HCT116 (cell line): Measurements from ENCODE around the gene PSMG1. TPM values are rescaled to one million over a fixed set of nuclear protein-coding genes. Genes with fewer than 3 reads are reported as not detected.
A peak's percentile ranks its signal among the peaks of the same experiment; 100 is the strongest.

ENCODE experiments used
- ATAC-seq: fragments of 200-7000 bp; cut with Tn5 transposase; 2 replicates; pipeline ENCODE4 v1.9.1; 2020; ENCODE audit warnings: mild to moderate bottlenecking, moderate library complexity
- Bru-seq: library from RNA; stranded (reverse); fragments of 400-500 nt; gene quantifications from one replicate; lab custom pipeline; 2021; lab: Mats Ljungman, UMichigan
- BruChase-seq, 2 experiments: library from RNA; stranded (reverse); fragments of 400-500 nt; gene quantifications; one replicate each; lab custom pipeline; 2021; lab: Mats Ljungman, UMichigan
- BruUV-seq: library from RNA; stranded (reverse); fragments of 400-500 nt; replicated peaks from 2 replicates; lab custom pipeline; 2021; lab: Mats Ljungman, UMichigan
- CTCF ChIA-PET: fragments of 300-600 bp; sonication (Branson Sonifier 250); formaldehyde crosslinking; loops from one replicate; lab custom pipeline; 2021; ENCODE audit warnings: antibody characterized with exemption; lab: Charles Lee
- POLR2A ChIA-PET: fragments of 300-600, 350-600 bp; sonication (Branson Sonifier 250); formaldehyde crosslinking; loops from one replicate; lab custom pipeline; 2021; ENCODE audit warnings: antibody characterized with exemption; lab: Charles Lee
- RAD21 ChIA-PET, 2 experiments: fragments of 300-600 bp; sonication (Branson Sonifier 250); formaldehyde crosslinking; loops; one replicate each; lab custom pipeline; 2023; ENCODE audit warnings: low total read pairs in 2 of 2; ENCODE audit not compliant: uncharacterized antibody in 2 of 2, unreplicated experiment in 2 of 2, low non-redundant PET in 1 of 2; lab: Charles Lee
- DNase-seq: peaks from one replicate; pipeline ENCODE4 v3.0.0-alpha.2; 2010; ENCODE audit warnings: low read depth, low spot score
- H2AFZ ChIP-seq: fragments of 200-600 bp; shearing (Covaris generic), sonication (generic); 2 replicates; pipeline ENCODE4 v1.6.1; 2017; ENCODE audit warnings: low read depth, mixed run types, mixed read lengths, antibody characterized with exemption, low read length; ENCODE audit not compliant: poor library complexity, severe bottlenecking
- H3K27ac ChIP-seq: 2 replicates; pipeline ENCODE4 v1.5.1; 2012; ENCODE audit warnings: low read depth, low read length
- H3K27me3 ChIP-seq: fragments of 200-600 bp; sonication (generic); 2 replicates; pipeline ENCODE4 v1.6.1; 2016; ENCODE audit warnings: mixed run types, low read length, mixed read lengths; ENCODE audit not compliant: insufficient read depth
- H3K36me3 ChIP-seq, 2 experiments: fragments of 200-500 bp in 1 of 2; fragments of 200-600 bp in 1 of 2; sonication (Bioruptor generic) in 1 of 2; sonication (generic) in 1 of 2; 2 replicates each; pipeline versions ENCODE4 v1.5.1 to v1.6.1; 2014 to 2016; ENCODE audit warnings: low read length in 2 of 2, inconsistent platforms in 1 of 2, mixed read lengths in 1 of 2, mixed run types in 1 of 2; ENCODE audit not compliant: insufficient read depth in 2 of 2, control insufficient read depth in 1 of 2
- H3K4me1 ChIP-seq, 2 experiments: fragments of 200-600 bp in 1 of 2; sonication (generic) in 1 of 2; 2 replicates each; pipeline versions ENCODE4 v1.5.1 to v1.6.1; 2012 to 2017; ENCODE audit warnings: low read length in 2 of 2, inconsistent platforms in 1 of 2, mild to moderate bottlenecking in 1 of 2, mixed read lengths in 1 of 2, mixed run types in 1 of 2, moderate library complexity in 1 of 2; ENCODE audit not compliant: insufficient read depth in 2 of 2, control insufficient read depth in 1 of 2
- H3K4me2 ChIP-seq: fragments of 200-600 bp; sonication (generic); 2 replicates; pipeline ENCODE4 v1.6.1; 2017; ENCODE audit warnings: mixed run types, low read length, mixed read lengths
- H3K4me3 ChIP-seq, 2 experiments: fragments of 200-600 bp in 1 of 2; sonication (generic) in 1 of 2; replicated peaks in 1 of 2; 2 replicates each; pipeline ENCODE4 v1.5.1; 2011 to 2016; ENCODE audit warnings: low read length in 2 of 2, control low read depth in 1 of 2, low read depth in 1 of 2, mild to moderate bottlenecking in 1 of 2, mixed read lengths in 1 of 2, mixed run types in 1 of 2
- H3K79me2 ChIP-seq: fragments of 200-600 bp; sonication (generic); 2 replicates; pipeline ENCODE4 v1.6.1; 2017; ENCODE audit warnings: mild to moderate bottlenecking, mixed run types, low read length, moderate library complexity, mixed read lengths; ENCODE audit not compliant: insufficient read depth
- H3K9ac ChIP-seq: fragments of 200-600 bp; sonication (generic); 2 replicates; pipeline ENCODE4 v1.6.1; 2016; ENCODE audit warnings: low read length, mixed read lengths
- H3K9me2 ChIP-seq: fragments of 200-600 bp; sonication (generic), shearing (Covaris generic); 2 replicates; pipeline ENCODE4 v1.6.1; 2017; ENCODE audit warnings: mixed run types, mild to moderate bottlenecking, moderate library complexity; ENCODE audit not compliant: insufficient read depth
- H3K9me3 ChIP-seq, 2 experiments: fragments of 200-500 bp in 1 of 2; fragments of 200-600 bp in 1 of 2; sonication (Bioruptor generic) in 1 of 2; sonication (generic) in 1 of 2; 2 replicates each; pipeline ENCODE4 v1.6.1; 2014 to 2017; ENCODE audit warnings: low read length in 2 of 2, mixed read lengths in 2 of 2, inconsistent platforms in 1 of 2, low read depth in 1 of 2, mild to moderate bottlenecking in 1 of 2, mixed run types in 1 of 2, moderate library complexity in 1 of 2; ENCODE audit not compliant: control insufficient read depth in 1 of 2, insufficient read depth in 1 of 2
- H4K20me1 ChIP-seq: fragments of 200-600 bp; sonication (generic), shearing (Covaris generic); 2 replicates; pipeline ENCODE4 v1.6.1; 2017; ENCODE audit warnings: mixed run types, mild to moderate bottlenecking, moderate library complexity; ENCODE audit not compliant: insufficient read depth
- CBX3 ChIP-seq: IDR thresholded peaks from 2 replicates; pipeline ENCODE4 v1.6.1; 2012; ENCODE audit warnings: low read depth
- JUND ChIP-seq: IDR thresholded peaks from 2 replicates; pipeline ENCODE4 v1.6.1; 2012
- POLR2A ChIP-seq: IDR thresholded peaks from 2 replicates; pipeline ENCODE4 v1.7.0; 2011; ENCODE audit warnings: borderline replicate concordance; ENCODE audit not compliant: insufficient read depth, insufficient read length; ENCODE audit errors: extremely low read depth
- POLR2AphosphoS5 ChIP-seq: IDR thresholded peaks from 2 replicates; pipeline ENCODE4 v1.6.1; 2011; ENCODE audit warnings: mild to moderate bottlenecking, low read depth, low read length, moderate library complexity
- RAD21 ChIP-seq: IDR thresholded peaks from 2 replicates; pipeline ENCODE4 v1.6.1; 2012; ENCODE audit warnings: low read depth, mild to moderate bottlenecking
- SIN3A ChIP-seq: IDR thresholded peaks from 2 replicates; pipeline ENCODE4 v1.6.1; 2012; ENCODE audit warnings: low read depth
- SP1 ChIP-seq: IDR thresholded peaks from 2 replicates; pipeline ENCODE4 v1.6.1; 2012; ENCODE audit warnings: low read depth
- ZFX ChIP-seq: fragments of 450-650 bp; IDR thresholded peaks from 2 replicates; pipeline ENCODE4 v1.6.1; 2017
- intact Hi-C: fragments of 100-400 bp; cut with micrococcal nuclease; formaldehyde crosslinking; loops from 2 replicates; pipeline ENCODE4 v1.10.0; 2022
- long read RNA-seq: library from polyadenylated mRNA; unstranded; transcript quantifications from one replicate; pipeline ENCODE4 v2.0.0, GENCODE V29; 2021; ENCODE audit not compliant: unreplicated experiment
- polyA plus RNA-seq: library from polyadenylated mRNA; unstranded; fragments of >200 nt; gene quantifications from 2 replicates; pipeline ENCODE4 v1.2.1, GENCODE V29; 2012; ENCODE audit warnings: missing spikeins
- total RNA-seq: library from RNA; stranded (reverse); gene quantifications from one replicate; pipeline ENCODE4 v1.2.1, GENCODE V29; 2021; ENCODE audit not compliant: unreplicated experiment
- TF ChIP-seq, protein P1 (sequence below): IDR thresholded peaks from 2 replicates; pipeline ENCODE4 v1.6.1; 2012
- TF ChIP-seq, protein P2 (sequence below): IDR thresholded peaks from 2 replicates; pipeline ENCODE4 v1.6.1; 2011; ENCODE audit warnings: mild to moderate bottlenecking, low read length, moderate library complexity; ENCODE audit not compliant: insufficient replicate concordance; ENCODE audit errors: extremely low read depth

The PSMG1 gene, protein sequence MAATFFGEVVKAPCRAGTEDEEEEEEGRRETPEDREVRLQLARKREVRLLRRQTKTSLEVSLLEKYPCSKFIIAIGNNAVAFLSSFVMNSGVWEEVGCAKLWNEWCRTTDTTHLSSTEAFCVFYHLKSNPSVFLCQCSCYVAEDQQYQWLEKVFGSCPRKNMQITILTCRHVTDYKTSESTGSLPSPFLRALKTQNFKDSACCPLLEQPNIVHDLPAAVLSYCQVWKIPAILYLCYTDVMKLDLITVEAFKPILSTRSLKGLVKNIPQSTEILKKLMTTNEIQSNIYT
- total RNA-seq (83.7 TPM), Bru-seq, nascent RNA (percentile 94 among the genes with signal in this experiment), BruChase-seq, experiment 1, labeled RNA remaining after a 6-hour chase (percentile 92 among the genes with signal in this experiment), BruChase-seq, experiment 2, labeled RNA remaining after a 2-hour chase (percentile 94 among the genes with signal in this experiment)
- polyA plus RNA-seq: 25.3 and 43.6 TPM in 2 replicates
- long read RNA-seq, transcript PSMG1-201 (7 exons, 2,154 nt): major isoform, 60 of 71 reads
- long read RNA-seq, partial matches to known transcripts: 2 of 71 reads
- long read RNA-seq, other reads (novel, unspliced or antisense): 8 of 71 reads

DNA sequence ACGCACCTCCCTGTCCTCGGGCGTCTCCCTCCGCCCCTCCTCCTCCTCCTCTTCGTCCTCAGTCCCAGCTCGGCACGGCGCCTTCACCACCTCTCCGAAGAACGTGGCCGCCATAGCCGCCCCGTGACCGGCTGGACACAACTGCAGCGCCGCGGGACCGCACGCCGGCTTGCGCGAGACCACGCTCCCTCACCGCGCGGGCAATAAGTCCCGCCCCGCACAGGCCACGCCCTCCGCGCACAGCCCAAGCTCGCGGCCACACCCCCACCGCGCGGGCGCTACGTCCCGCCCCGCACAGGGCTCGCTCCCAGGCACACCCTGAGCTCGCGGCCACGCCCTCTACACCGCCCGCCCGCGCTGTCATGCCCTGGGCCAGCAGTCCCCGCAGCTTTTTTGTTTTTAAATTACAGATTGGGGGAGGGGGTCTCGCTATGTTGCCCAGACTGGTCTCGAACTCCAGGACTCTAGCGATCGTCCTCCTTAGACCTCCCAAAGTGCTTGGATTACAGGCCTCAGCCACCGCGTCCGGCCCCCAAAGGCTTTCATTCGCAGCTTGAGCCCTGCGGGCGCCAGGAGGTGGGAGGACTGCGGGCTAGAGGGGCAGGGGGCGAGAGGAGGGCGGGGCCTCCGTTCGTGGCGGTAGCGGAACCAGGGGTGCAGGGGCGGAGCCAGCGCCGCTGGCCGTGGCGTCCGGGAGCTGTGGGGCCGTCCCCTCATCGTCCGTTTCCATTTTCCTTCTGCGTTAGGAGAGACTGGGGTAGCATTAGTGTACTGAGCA, at the start of gene PSMG1:
TSS of gene PSMG1 (minus strand) at position 180 of the 778 bp plus-strand sequence. CDS start at position 114, 66 bp downstream.
- Histone ChIP-seq H3K9ac (peak within 1 kb of the TSS; percentile 92), H3K27me3 (no peaks in the 10 kb centered on the region), H3K79me2 (peaks cover 47% of the 10 kb centered on the region), H3K9me3 (no peaks in the 10 kb centered on the region), H3K9me2 (no peaks in the 10 kb centered on the region), H3K36me3 (peaks cover 7 to 19% of the 10 kb centered on the region in 2 experiments; a peak in 2 of 4 replicates), H3K4me2 (peak within 1 kb of the TSS; percentile 88), H4K20me1 (peaks cover 3% of the 10 kb centered on the region; the same call in 1 of the 2 replicates), H3K27ac (peak within 1 kb of the TSS; percentile 64), H3K4me1 (peaks cover 4 to 15% of the 10 kb centered on the region in 2 experiments; a peak in 3 of 4 replicates), H3K4me3 (peak within 1 kb of the TSS; percentile 80 to 86), H2AFZ (no peak within 1 kb of the TSS)
- intact Hi-C loops: loop anchor here (2.0 to 10.0 kb wide), 3 partner anchors 197 to 451 kb away; partner anchors contain the start of gene LCA5L
- CTCF ChIA-PET: interaction anchor here (0.8 to 2.0 kb wide), 5 partner anchors 9 to 484 kb away, joined by 3 to 7 read pairs (median 4); no protein-coding TSS in a partner anchor
- DNase-seq (peak; percentile 88), ATAC-seq (peak; percentile 94)
- TF ChIP-seq JUND (no peak), SIN3A (peak; percentile 78; the same call in 1 of the 2 replicates), RAD21 (no peak), CBX3 (peak; percentile 53; the same call in 1 of the 2 replicates), SP1 (peak; percentile 45), ZFX (peak; percentile 56; the same call in 1 of the 2 replicates), POLR2A (peak; percentile 81), POLR2AphosphoS5 (peak; percentile 71)
- TF ChIP-seq, protein P1, sequence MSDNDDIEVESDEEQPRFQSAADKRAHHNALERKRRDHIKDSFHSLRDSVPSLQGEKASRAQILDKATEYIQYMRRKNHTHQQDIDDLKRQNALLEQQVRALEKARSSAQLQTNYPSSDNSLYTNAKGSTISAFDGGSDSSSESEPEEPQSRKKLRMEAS: peak; percentile 94
- TF ChIP-seq, protein P2, sequence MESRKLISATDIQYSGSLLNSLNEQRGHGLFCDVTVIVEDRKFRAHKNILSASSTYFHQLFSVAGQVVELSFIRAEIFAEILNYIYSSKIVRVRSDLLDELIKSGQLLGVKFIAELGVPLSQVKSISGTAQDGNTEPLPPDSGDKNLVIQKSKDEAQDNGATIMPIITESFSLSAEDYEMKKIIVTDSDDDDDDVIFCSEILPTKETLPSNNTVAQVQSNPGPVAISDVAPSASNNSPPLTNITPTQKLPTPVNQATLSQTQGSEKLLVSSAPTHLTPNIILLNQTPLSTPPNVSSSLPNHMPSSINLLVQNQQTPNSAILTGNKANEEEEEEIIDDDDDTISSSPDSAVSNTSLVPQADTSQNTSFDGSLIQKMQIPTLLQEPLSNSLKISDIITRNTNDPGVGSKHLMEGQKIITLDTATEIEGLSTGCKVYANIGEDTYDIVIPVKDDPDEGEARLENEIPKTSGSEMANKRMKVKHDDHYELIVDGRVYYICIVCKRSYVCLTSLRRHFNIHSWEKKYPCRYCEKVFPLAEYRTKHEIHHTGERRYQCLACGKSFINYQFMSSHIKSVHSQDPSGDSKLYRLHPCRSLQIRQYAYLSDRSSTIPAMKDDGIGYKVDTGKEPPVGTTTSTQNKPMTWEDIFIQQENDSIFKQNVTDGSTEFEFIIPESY: peak; percentile 26
- RAD21 ChIA-PET: interaction anchor here in 1 of 2 experiments (1.2 kb wide), 1 partner anchor 258 kb away, joined by 3 read pairs; no protein-coding TSS in a partner anchor
- POLR2A ChIA-PET: interaction anchor here (0.6 to 1.6 kb wide), 9 partner anchors 10 to 517 kb away, joined by 3 to 10 read pairs (median 4); a partner anchor contains a TSS
- BruUV-seq: no TSS peak
